PFSK-1 (cell line): ENCODE data around the gene THOC6.

Experiments used
- POLR2AphosphoS5 ChIP-seq: IDR thresholded peaks from 2 replicates; pipeline ENCODE4 v1.6.1; 2012; ENCODE audit warnings: low read depth, mild to moderate bottlenecking, control low read depth, low read length, moderate library complexity
- REST ChIP-seq, 2 experiments: IDR thresholded peaks; 2 replicates each; pipeline versions ENCODE4 v1.6.1 to v1.8.0; 2011 to 2012; ENCODE audit warnings: low read depth in 2 of 2, low read length in 2 of 2, control low read depth in 1 of 2, inconsistent platforms in 1 of 2, mild to moderate bottlenecking in 1 of 2, moderate library complexity in 1 of 2; ENCODE audit not compliant: insufficient read depth in 1 of 2
- SIN3A ChIP-seq: IDR thresholded peaks from 2 replicates; pipeline ENCODE4 v1.6.1; 2012; ENCODE audit warnings: mild to moderate bottlenecking, low read length, moderate library complexity, borderline replicate concordance; ENCODE audit not compliant: insufficient read depth
- TAF1 ChIP-seq: IDR thresholded peaks from 2 replicates; pipeline ENCODE4 v1.6.1; 2012; ENCODE audit warnings: low read length, control low read depth, borderline replicate concordance; ENCODE audit not compliant: insufficient read depth

- no peak for TF ChIP-seq REST (IDR thresholded peaks at IDR 0.05; ENCODE audit: insufficient read depth in 1 of 2, low read depth in 2 of 2, low read length in 2 of 2)
- no peak for TF ChIP-seq POLR2AphosphoS5
- no peak for TF ChIP-seq SIN3A
- no peak for TF ChIP-seq TAF1
These were observed 41.4 kb upstream of the THOC6 start for GRCh38 chr16:2982402-2982801.
